Measurements from ENCODE around the gene DEFB131B.
A peak's percentile ranks its signal among the peaks of the same experiment; 100 is the strongest.

The DEFB131B gene

GRCh38 chr11:71931245-71931602 lies 53.0 kb downstream of the DEFB131B start:
- Mint-ChIP-seq H3K4me3 (peak overlapping the region; percentile 98), H3K4me1 (peaks cover 57% of the 10 kb centered on the region), H3K36me3 (peaks cover 3% of the 10 kb centered on the region), H3K27ac (no peak overlapping the region), H3K9me3 (no peaks in the 10 kb centered on the region), H3K27me3 (no peaks in the 10 kb centered on the region)

GRCh38 chr11:71933141-71933933 lies 55.1 kb downstream of the DEFB131B start:
- no peak overlapping the region for H3K4me3 Mint-ChIP-seq
- H3K9me3 Mint-ChIP-seq, result no peaks in the 10 kb centered on the region
- peaks cover 49% of the 10 kb centered on the region for H3K4me1 Mint-ChIP-seq
- peaks cover 4% of the 10 kb centered on the region for H3K36me3 Mint-ChIP-seq
- H3K27me3 Mint-ChIP-seq, result no peaks in the 10 kb centered on the region
- no peak overlapping the region for H3K27ac Mint-ChIP-seq

Measured in activated naive CD4-positive, alpha-beta T cell treated with anti-CD3 and anti-CD28 coated beads, Interleukin-2, amount 50 U/mL, for 24 hours (primary cell).